T-helper 2 cell treated with Interferon-gamma antibody and Interleukin-4, amounts not matched to agents 100 ng/mL and 5 ng/mL, for 36 hours (primary cell): ENCODE data around the gene DLX6. TPM values are rescaled to one million over a fixed set of nuclear protein-coding genes. Genes with fewer than 3 reads are reported as not detected.

Experiments used
- intact Hi-C: fragments of 100-400 bp; cut with micrococcal nuclease; formaldehyde crosslinking; loops from one replicate; pipeline ENCODE4 v1.15.1; 2023
- total RNA-seq: library from RNA; stranded (reverse); gene quantifications from 2 replicates; pipeline ENCODE4 v1.2.3, GENCODE V29; 2022

The DLX6 gene
- total RNA-seq, 1 donor from 2014 or later, result not detected

GRCh38 chr7:96995406-96996110 lies 9.8 kb upstream of the DLX6 start:
- intact Hi-C loops, result loop anchor here (10.0 kb wide), 1 partner anchor 739 kb away; the partner anchor contains the start of gene TAC1

GRCh38 chr7:96996111-96996957 lies 9.0 kb upstream of the DLX6 start:
- intact Hi-C loops, result loop anchor here (10.0 kb wide), 1 partner anchor 738 kb away; the partner anchor contains the start of gene TAC1

- intact Hi-C loops, result loop anchor here (10.0 kb wide), 1 partner anchor 738 kb away; the partner anchor contains the start of gene TAC1
Observed at GRCh38 chr7:96996958-96997511, 8.3 kb upstream of the DLX6 start.

- intact Hi-C loops, result loop anchor here (10.0 kb wide), 1 partner anchor 737 kb away; the partner anchor contains the start of gene TAC1
Observed at GRCh38 chr7:96997512-96998032, 7.8 kb upstream of the DLX6 start.

GRCh38 chr7:96998333-96998732 lies 7.0 kb upstream of the DLX6 start:
- intact Hi-C loops, result loop anchor here (10.0 kb wide), 1 partner anchor 736 kb away; the partner anchor contains the start of gene TAC1

GRCh38 chr7:96998744-96999143 lies 6.6 kb upstream of the DLX6 start:
- intact Hi-C loops, result loop anchor here (10.0 kb wide), 1 partner anchor 736 kb away; the partner anchor contains the start of gene TAC1

GRCh38 chr7:97001221-97001620 lies 4.1 kb upstream of the DLX6 start:
- intact Hi-C loops, result no loop called here

GRCh38 chr7:97001656-97002554 lies 3.4 kb upstream of the DLX6 start:
- intact Hi-C loops, result no loop called here

GRCh38 chr7:97002555-97003261 lies 2.6 kb upstream of the DLX6 start:
- intact Hi-C loops, result no loop called here

- intact Hi-C loops, result loop anchor here (1.0 kb wide), 1 partner anchor 24 kb away; no protein-coding TSS in a partner anchor
Observed at GRCh38 chr7:97003262-97004246, 1.8 kb upstream of the DLX6 start.

GRCh38 chr7:97004247-97005182 lies 838 bp upstream of the DLX6 start:
- intact Hi-C loops, result loop anchor here (1.0 kb wide), 1 partner anchor 23 kb away; no protein-coding TSS in a partner anchor

- intact Hi-C loops, result loop anchor here (1.0 kb wide), 1 partner anchor 17 kb away; no protein-coding TSS in a partner anchor
Observed at GRCh38 chr7:97006055-97006815, 882 bp downstream of the DLX6 start.

GRCh38 chr7:97006816-97007582 lies 1.6 kb downstream of the DLX6 start:
- intact Hi-C loops, result loop anchor here (1.0 kb wide), 1 partner anchor 16 kb away; no protein-coding TSS in a partner anchor

- intact Hi-C loops, result no loop called here
Observed at GRCh38 chr7:97007583-97007861, 2.2 kb downstream of the DLX6 start.

- intact Hi-C loops, result no loop called here
Observed at GRCh38 chr7:97008275-97008917, 3.0 kb downstream of the DLX6 start.
